Left ventricle myocardium inferior (tissue), 1 donor: ENCODE data around the gene AP4B1. TPM values are rescaled to one million over a fixed set of nuclear protein-coding genes. Genes with fewer than 3 reads are reported as not detected.

Source experiments
- DNase-seq: peaks from one replicate; pipeline ENCODE4 v3.0.0-alpha.2; 2020
- H3K27ac ChIP-seq: fragments of 200-600 bp; replicated peaks from 2 replicates; pipeline ENCODE4 v1.8.0; 2021
- H3K27me3 ChIP-seq: fragments of 200-600 bp; 2 replicates; pipeline ENCODE4 v1.8.0; 2021; ENCODE audit warnings: low read depth
- H3K36me3 ChIP-seq: fragments of 200-600 bp; 2 replicates; pipeline ENCODE4 v1.8.0; 2021
- H3K4me1 ChIP-seq: fragments of 200-600 bp; 2 replicates; pipeline ENCODE4 v1.8.0; 2021
- H3K4me3 ChIP-seq: fragments of 200-600 bp; 2 replicates; pipeline ENCODE4 v1.8.0; 2021; ENCODE audit warnings: mild to moderate bottlenecking, moderate library complexity
- H3K9me3 ChIP-seq: fragments of 200-600 bp; replicated peaks from 2 replicates; pipeline ENCODE4 v1.8.0; 2021
- intact Hi-C: fragments of 100-400 bp; cut with micrococcal nuclease; formaldehyde crosslinking; loops from one replicate; pipeline ENCODE4 v1.11.0; 2022
- total RNA-seq: library from RNA; stranded (reverse); fragmentation: NEBNext Ultra II Directional; extraction: Animal tissue kit (Norgen Biotek cat#: 25700); gene quantifications from one replicate; pipeline ENCODE4 v1.2.1, GENCODE V29; 2021
- TF ChIP-seq, protein P1 (sequence below): fragments of 200-600 bp; IDR thresholded peaks from 2 replicates; pipeline ENCODE4 v1.8.0; 2021; ENCODE audit warnings: antibody characterized with exemption, mild to moderate bottlenecking, borderline replicate concordance
- donor health status: DM: no; HTN: yes; CAD: no; lungs with severe emphysema.

AP4B1 gene
- total RNA-seq, 1 donor from 2014 or later: 11.8 TPM

DNA sequence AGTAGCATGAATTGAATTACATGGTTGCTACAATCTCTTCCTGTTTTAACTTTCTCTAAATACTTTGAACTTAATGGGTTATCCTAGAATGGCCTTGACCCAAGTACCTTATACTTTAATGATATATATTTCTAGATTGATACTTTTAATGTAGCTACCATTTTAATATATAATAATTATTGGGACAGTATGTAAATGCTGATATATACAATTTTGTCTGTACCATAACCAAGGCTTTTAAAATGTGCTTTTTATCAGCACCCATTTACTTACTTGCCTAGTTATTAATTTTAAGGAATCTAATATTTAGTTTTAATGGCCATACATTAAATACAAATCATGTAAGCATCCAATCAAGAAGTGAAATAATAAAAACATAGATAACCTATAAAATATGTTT lies 37.9 kb upstream of the AP4B1 start:
- intact Hi-C loops: no loop called here
- H3K4me3 ChIP-seq: no peak overlapping the region
- H3K36me3 ChIP-seq: peaks cover 32% of the 10 kb centered on the region
- no peaks in the 10 kb centered on the region for H3K9me3 ChIP-seq
- peaks cover 51% of the 10 kb centered on the region for H3K4me1 ChIP-seq
- no peak for DNase-seq
- H3K27ac ChIP-seq: no peak overlapping the region
- no peaks in the 10 kb centered on the region for H3K27me3 ChIP-seq
- TF ChIP-seq, protein P1, sequence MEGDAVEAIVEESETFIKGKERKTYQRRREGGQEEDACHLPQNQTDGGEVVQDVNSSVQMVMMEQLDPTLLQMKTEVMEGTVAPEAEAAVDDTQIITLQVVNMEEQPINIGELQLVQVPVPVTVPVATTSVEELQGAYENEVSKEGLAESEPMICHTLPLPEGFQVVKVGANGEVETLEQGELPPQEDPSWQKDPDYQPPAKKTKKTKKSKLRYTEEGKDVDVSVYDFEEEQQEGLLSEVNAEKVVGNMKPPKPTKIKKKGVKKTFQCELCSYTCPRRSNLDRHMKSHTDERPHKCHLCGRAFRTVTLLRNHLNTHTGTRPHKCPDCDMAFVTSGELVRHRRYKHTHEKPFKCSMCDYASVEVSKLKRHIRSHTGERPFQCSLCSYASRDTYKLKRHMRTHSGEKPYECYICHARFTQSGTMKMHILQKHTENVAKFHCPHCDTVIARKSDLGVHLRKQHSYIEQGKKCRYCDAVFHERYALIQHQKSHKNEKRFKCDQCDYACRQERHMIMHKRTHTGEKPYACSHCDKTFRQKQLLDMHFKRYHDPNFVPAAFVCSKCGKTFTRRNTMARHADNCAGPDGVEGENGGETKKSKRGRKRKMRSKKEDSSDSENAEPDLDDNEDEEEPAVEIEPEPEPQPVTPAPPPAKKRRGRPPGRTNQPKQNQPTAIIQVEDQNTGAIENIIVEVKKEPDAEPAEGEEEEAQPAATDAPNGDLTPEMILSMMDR: no peak

DNA sequence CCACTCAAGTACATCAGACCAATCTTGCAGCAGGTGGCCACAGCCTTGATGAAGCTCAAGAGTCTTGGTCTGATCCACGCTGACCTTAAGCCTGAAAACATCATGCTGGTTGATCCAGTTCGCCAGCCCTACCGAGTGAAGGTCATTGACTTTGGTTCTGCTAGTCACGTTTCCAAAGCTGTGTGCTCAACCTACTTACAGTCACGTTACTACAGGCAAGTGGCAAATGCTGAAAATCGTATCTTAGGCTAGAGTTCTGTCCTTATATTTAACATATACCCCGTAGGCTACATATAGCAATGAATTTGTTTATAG lies 36.6 kb upstream of the AP4B1 start:
- no peak overlapping the region for H3K4me3 ChIP-seq
- no peaks in the 10 kb centered on the region for H3K27me3 ChIP-seq
- TF ChIP-seq, protein P1: no peak
- intact Hi-C loops: no loop called here
- H3K4me1 ChIP-seq: peaks cover 49% of the 10 kb centered on the region
- H3K27ac ChIP-seq: no peak overlapping the region
- no peak for DNase-seq
- no peaks in the 10 kb centered on the region for H3K9me3 ChIP-seq
- H3K36me3 ChIP-seq: peaks cover 32% of the 10 kb centered on the region

DNA sequence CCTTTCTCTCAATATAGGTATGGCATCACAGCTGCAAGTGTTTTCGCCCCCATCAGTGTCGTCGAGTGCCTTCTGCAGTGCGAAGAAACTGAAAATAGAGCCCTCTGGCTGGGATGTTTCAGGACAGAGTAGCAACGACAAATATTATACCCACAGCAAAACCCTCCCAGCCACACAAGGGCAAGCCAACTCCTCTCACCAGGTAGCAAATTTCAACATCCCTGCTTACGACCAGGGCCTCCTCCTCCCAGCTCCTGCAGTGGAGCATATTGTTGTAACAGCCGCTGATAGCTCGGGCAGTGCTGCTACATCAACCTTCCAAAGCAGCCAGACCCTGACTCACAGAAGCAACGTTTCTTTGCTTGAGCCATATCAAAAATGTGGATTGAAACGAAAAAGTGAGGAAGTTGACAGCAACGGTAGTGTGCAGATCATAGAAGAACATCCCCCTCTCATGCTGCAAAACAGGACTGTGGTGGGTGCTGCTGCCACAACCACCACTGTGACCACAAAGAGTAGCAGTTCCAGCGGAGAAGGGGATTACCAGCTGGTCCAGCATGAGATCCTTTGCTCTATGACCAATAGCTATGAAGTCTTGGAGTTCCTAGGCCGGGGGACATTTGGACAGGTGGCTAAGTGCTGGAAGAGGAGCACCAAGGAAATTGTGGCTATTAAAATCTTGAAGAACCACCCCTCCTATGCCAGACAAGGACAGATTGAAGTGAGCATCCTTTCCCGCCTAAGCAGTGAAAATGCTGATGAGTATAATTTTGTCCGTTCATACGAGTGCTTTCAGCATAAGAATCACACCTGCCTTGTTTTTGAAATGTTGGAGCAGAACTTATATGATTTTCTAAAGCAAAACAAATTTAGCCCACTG lies 36.0 kb upstream of the AP4B1 start:
- H3K4me3 ChIP-seq: no peak overlapping the region
- TF ChIP-seq, protein P1: no peak
- H3K4me1 ChIP-seq: peaks cover 45% of the 10 kb centered on the region
- H3K9me3 ChIP-seq: no peaks in the 10 kb centered on the region
- peaks cover 32% of the 10 kb centered on the region for H3K36me3 ChIP-seq
- no peak for DNase-seq
- H3K27me3 ChIP-seq: no peaks in the 10 kb centered on the region
- intact Hi-C loops: no loop called here
- no peak overlapping the region for H3K27ac ChIP-seq

DNA sequence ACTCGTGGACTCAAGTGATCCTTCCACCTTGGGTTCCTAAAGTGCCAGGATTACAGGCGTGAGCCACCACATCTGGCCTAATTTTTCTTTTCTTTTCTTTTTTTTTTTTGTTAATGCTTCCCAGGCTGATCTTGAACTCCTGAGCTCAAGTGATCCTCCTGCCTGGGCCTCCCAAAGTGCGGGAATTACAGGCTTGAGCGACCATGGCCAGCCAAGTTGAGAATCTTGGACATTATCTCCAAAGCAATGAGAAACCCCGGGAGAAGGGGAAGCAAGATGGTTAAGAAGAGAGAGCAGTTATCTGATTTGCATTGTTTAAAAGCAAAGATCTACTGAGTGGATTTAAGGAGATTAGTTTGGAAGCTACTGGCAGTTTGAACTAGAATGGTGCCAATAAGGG lies 33.6 kb upstream of the AP4B1 start:
- Histone ChIP-seq H3K36me3 (peaks cover 21% of the 10 kb centered on the region), H3K27ac (no peak overlapping the region), H3K9me3 (no peaks in the 10 kb centered on the region), H3K4me3 (no peak overlapping the region), H3K27me3 (no peaks in the 10 kb centered on the region), H3K4me1 (peaks cover 62% of the 10 kb centered on the region)
- intact Hi-C loops: no loop called here
- no peak for DNase-seq
- TF ChIP-seq, protein P1: no peak

DNA sequence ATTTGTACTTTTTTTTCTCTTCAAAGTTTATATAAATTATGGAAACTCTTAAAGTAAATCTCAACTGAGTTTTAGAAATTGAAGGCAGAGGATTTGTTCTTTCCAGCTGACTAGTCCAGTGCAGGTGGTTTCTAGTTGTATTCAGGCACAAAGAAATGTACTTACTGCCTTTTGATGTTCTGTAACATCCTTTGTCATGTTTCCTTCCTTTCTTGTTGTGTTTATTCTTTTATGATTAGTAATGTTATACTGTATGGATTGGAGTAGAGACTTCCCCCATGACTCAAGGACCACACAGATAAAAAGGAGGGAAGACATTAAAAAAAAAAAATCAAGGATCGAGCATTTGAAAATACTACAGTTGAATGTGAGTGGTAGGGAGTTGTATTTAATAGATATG lies 32.5 kb upstream of the AP4B1 start:
- TF ChIP-seq, protein P1: no peak
- Histone ChIP-seq H3K4me1 (peaks cover 73% of the 10 kb centered on the region), H3K36me3 (peaks cover 19% of the 10 kb centered on the region), H3K27ac (no peak overlapping the region), H3K27me3 (no peaks in the 10 kb centered on the region), H3K4me3 (no peak overlapping the region), H3K9me3 (no peaks in the 10 kb centered on the region)
- DNase-seq: no peak
- intact Hi-C loops: no loop called here
